Islet of Langerhans (tissue), 1 donor: ENCODE results near the gene SPANXN4.

Experiments
- FAIRE-seq: peaks from one replicate; lab custom pipeline; 2011; peaks lifted over from hg19 to GRCh38; lab: Jason Lieb, UNC

Gene SPANXN4, protein sequence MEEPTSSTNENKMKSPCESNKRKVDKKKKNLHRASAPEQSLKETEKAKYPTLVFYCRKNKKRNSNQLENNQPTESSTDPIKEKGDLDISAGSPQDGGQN

DNA sequence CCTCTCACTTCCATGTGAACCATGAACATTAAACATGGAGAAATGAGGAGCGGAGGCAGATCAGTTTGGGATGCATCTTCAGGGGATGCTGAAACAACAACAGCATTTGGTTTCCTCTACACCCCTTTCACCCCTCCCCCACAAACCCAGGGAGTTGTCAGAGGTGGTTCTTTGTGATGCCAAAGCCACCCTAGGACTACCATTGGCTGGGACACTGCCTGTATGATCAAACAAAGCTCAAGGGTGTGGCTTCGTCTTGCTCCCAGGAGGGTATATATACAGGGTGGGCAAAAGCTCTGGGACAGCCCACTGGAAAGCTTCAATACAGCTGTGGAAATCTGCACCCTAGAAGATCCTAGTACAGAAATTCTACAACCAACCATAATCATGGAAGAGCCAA, at the start of gene SPANXN4:
SPANXN4 (plus strand) TSS at position 301 of the 400 bp plus-strand sequence; CDS start at position 388, 87 bp downstream.
- no peak for FAIRE-seq

DNA sequence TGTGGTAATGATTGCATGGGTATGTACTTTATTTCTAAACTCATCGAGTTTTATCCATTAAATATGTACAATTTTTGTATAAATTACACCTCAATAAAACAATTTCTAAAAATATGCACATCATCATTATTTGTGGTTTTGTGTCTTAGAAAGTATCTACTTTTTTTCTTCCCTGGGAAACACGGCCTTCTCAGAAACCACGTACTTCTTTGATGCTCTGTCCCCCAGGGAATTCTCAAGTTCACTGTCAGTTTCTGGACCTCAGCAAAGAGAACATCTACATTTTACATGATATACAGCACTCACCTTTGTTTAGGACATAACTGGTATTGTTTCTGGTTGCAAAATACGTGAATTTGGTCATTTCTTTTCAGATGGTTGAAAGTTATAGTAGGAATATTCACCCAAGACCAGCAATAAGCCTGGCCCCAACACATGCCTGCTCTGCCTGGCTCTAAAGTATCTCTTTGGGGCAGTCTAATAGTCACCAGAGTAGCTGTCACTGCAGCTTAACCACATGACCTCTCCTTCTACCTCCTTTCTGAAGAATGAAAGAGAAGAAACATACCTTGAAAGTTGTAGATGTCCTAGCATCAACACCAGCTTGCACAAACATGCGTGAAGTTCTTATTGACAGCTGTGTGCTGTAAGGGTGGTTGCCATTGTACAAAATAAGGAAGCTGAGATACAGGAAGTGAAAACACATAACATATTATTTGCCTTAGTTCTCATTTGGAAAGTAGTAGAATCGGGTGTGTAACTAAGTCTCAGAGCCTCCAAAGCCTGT, 48.4 kb upstream of the SPANXN4 start:
- no peak for FAIRE-seq

DNA sequence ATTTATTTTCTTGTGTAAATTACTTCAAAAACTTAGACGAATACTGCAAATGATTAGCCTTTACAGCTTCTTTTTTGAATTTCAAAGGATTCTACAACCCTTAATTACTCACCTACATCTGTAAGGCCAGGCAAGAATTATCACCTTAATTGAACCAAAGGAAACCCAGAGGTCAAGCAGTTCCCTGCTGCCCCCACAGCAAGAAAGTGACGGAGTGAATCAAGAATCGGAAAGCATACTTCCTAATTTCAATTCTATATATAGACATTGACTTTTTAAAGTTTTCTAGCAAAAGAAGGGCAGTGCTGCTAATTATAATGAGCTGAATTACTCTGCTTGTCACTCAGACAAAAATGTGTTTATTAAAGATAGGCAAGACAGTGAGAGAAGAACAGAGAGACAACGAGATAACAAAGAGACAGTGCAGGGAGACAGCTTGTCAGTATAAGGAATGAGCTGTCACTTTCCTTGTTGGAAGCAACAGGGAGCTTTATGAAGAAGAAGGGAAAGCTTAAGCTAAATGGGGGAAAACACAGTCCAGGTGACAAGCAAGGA, 47.5 kb upstream of the SPANXN4 start:
- no peak for FAIRE-seq

DNA sequence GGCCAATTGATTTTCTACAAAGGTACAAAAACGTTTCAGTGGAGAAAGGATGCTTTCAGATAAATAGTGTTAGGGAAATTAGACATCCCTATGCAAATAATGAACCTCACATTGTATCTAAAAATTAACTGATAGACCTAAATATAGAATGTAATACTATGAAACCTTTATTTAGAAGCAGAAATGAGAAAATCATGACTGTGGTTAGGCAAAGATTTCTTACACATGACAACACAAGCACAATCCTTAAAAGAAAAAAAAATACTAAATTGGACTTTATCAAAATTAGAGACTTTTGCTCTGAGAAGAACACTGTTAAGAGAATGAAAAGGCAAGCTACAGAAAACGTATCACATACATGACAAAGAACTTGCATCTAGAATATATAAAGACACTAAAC, 43.0 kb upstream of the SPANXN4 start:
- FAIRE-seq = no peak

DNA sequence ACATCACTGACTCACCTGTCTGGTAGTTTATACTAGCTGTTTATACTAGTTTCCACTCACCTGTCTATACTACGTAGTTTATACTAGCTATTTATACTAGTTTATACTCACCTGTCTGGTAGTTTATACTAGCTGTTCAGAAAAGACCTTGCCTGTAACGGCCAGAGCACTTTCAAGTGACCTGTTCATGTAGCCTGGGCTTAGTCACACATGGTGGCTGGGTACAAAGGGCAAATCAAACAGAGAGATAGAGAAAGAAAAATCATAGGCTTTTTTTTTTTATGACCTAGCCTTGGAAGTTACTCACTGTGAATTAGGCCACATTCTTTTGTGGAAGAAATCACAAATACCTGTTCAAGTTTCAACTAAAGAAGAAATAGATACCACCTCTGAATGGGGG, 30.7 kb upstream of the SPANXN4 start:
- no peak for FAIRE-seq

DNA sequence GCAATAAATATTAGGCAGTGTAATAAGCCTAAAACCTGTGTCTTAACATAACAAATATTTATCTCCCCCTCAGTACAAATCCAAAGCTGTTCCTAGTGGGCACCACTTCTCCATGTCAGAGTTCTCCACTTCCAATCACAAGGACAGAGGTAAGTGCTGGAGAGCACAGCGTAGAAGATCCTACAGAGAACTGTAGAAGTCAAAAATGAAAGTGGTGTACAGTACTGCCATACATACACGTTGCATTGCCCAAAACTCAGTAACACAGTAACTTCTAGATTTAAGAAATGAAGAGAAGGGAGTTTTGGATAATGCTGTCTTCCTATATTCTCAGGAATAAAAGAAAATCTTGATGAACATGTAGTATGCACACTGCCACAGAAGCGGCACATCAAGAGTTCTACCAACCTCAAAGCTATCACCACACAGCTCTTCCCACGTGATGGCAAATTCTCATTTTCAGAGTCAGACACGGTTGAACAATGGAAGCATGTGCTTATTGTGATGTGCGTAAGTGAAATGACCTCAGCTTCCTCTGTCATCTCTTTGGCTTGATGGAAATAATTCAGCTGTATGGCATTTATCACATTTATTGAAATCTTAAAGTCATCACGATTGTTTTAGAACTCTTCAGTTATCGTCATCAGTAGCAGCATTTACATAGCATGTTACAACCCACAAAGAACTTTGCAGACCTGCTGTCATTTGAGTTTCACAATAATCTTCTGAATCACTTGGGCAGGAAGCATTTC, 27.1 kb upstream of the SPANXN4 start:
- no peak for FAIRE-seq

DNA sequence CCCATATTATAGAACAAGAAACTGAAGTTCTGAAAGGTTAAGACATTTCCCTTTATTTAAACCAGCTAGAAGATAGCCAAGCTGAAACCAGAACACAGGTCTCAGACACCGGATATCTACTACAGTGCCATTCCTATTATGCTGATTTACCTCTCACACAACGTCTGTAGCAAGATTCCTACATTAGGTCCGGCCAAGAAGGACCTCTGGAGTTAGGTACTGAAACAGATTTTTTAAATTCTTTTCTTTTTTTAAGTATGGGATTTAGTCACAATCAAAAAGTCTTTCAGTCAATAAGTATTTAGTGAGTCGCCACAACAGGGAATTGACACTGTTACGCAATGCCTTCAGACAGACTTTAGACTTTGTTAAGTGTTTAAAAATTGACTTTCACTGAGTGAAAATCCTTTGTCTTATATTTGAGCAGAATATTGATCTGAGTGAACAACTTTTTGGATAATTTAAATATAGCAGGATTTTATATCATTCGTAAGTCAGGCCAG, 26.5 kb upstream of the SPANXN4 start:
- FAIRE-seq = no peak

DNA sequence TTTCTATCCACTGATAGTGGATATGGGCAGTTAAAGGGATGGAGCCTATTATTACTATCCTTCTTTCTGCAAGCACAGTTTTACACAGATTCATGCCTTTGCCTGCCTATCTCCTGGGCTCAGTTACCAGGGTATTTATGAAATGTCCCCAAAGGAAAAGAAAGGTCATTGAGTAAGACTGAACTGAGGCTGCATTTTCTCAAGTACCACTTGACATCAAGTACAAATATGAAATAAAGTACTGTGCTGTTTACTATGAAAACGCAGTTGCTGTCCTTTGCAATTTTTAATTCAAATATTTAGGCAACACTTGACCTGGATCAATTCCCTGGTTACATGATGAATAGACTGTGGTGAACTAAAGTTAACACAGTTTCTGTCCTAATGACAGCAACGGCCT, 23.5 kb upstream of the SPANXN4 start:
- no peak for FAIRE-seq

DNA sequence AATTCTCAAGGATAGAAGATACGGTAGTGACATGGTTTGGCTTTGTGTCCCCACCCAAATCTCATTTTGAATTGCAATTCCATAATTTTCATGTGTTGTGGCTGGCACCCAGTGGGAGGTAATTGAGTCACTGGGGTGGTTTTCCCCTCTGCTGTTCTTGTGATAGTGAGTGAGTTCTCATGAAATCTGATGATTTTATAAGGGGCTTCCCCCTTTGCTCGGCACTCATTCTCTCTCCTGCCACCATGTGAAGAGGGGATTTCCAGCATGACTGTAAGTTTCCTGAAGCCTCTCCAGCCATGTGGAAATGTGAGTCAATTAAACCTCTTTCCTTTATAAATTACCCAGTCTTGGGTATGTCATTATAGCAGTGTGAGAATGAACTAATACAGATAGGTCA, 8.5 kb upstream of the SPANXN4 start:
- no peak for FAIRE-seq

DNA sequence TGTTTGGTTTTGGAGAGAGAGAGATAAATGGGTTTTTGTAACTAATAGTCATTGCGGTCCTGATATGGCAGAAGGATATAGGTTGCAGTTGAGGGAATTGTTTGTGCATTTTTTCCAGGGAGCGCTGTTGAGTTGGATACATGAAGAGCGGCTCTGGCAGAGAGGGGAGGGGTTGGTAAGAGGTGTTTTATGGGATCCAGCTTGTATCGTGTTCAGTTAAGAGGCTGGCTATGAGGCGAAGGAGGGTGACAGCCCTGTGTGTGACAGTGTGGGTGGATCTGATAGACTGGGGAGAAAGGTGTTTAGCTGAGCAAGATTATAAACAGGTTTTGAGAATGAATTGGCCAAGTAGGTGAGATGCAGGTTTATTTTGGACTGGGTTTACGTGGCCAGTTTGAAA, 1.5 kb downstream of the SPANXN4 start:
- no peak for FAIRE-seq

DNA sequence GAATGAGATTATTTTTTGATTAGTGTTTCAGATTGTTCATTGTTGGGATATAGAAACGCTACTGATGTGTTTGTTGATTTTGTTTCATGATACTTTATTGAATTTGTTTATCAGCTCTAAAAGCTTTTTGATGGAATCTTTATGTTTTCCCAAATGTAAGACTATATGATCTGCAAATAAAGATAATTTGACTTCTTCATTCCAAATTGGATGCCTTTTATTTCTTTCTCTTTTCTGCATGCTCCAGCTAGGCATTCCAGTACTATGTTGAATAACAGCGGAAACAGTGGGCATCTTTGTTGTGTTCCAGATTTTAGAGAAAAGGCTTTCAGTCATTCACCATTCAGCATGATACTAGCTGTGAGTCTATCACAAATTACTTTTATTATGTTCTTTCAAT, 21.8 kb downstream of the SPANXN4 start:
- FAIRE-seq = no peak

DNA sequence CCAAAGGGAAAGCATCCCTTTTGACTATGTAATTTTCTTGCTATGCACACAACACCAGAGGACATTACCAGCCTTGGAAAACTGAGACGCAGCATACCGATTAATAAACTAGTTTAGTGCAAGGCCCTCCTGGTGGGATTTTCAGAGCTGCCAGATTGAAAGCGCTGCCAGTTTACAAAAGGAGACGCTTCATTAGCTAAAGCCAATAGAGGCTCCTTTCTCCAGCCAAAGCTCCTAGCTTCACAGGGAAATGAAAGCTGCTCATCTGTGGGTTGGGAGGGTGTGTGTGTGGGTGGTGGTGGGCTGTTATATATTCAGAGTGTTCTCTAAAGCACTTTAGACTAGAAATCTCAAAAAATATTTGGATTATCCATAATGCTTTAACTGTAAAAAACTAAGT, 32.4 kb downstream of the SPANXN4 start:
- FAIRE-seq = peak; percentile 9

DNA sequence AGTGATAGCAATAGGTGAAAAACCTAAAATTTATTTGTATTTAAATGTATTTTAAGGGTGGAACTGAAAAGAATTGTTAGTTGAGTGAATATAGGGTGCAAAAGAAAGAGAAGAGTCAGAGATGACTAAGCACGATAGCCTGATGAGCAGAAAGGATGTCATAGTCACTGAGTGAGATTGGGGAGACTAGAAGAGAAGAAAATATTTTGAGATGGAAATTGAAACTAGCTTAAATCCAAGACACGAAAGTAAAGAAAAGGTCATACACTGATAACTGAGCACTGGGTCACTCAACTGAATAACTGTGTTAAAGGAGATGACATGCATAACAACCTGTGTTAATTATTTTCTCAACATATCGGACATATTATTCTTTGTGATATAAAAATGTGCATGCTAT, 55.5 kb downstream of the SPANXN4 start:
- FAIRE-seq = no peak

DNA sequence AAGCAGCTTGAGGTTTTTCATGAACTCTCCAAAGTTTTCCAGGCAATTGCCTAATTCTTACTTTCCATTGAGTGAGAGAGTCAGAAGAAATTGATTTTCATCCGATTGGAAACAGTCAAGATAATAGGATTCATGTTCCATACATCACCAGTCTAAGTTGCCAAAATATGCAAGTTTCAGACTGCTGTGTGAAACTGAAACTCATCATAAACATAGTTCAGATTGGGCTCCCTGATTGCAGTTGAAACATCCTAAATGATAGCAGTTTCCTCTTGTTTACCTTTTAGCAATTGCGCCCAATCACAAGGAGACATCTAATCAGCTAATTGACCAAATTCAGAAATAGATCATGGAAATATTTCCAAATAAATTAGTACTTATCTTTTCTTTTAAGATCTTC, 56.8 kb downstream of the SPANXN4 start:
- no peak for FAIRE-seq
